IPS-20b (cell line): Measurements from ENCODE around the gene DUOXA1.
"Not testable (repeated sequence)": the region's sequence is repeated elsewhere in the genome, so short reads cannot be mapped to it uniquely, and the experiment has no call there.

Source experiments
- H3K27ac ChIP-seq: one replicate; pipeline ENCODE4 v1.5.1; 2013; ENCODE audit warnings: low read length
- H3K27me3 ChIP-seq: 2 replicates; pipeline ENCODE4 v1.6.1; 2013; ENCODE audit warnings: mild to moderate bottlenecking, low read length, inconsistent platforms; ENCODE audit not compliant: insufficient read depth
- H3K36me3 ChIP-seq: 2 replicates; pipeline ENCODE4 v1.6.1; 2013; ENCODE audit warnings: low read depth, mild to moderate bottlenecking, inconsistent platforms, low read length, moderate library complexity; ENCODE audit not compliant: insufficient read depth
- H3K4me1 ChIP-seq: 2 replicates; pipeline ENCODE4 v1.6.1; 2013; ENCODE audit warnings: mild to moderate bottlenecking, control low read depth, inconsistent platforms, low read length, moderate library complexity; ENCODE audit not compliant: insufficient read depth
- H3K4me3 ChIP-seq: 2 replicates; pipeline ENCODE4 v1.5.1; 2013; ENCODE audit warnings: mild to moderate bottlenecking, low read length, inconsistent platforms
- H3K9ac ChIP-seq: 2 replicates; pipeline ENCODE4 v1.6.1; 2013; ENCODE audit warnings: low read depth, mild to moderate bottlenecking, inconsistent platforms, low read length, moderate library complexity
- H3K9me3 ChIP-seq: 2 replicates; pipeline ENCODE4 v1.6.1; 2013; ENCODE audit warnings: mild to moderate bottlenecking, low read depth, low read length, inconsistent platforms; ENCODE audit not compliant: insufficient read depth

The DUOXA1 gene

DNA sequence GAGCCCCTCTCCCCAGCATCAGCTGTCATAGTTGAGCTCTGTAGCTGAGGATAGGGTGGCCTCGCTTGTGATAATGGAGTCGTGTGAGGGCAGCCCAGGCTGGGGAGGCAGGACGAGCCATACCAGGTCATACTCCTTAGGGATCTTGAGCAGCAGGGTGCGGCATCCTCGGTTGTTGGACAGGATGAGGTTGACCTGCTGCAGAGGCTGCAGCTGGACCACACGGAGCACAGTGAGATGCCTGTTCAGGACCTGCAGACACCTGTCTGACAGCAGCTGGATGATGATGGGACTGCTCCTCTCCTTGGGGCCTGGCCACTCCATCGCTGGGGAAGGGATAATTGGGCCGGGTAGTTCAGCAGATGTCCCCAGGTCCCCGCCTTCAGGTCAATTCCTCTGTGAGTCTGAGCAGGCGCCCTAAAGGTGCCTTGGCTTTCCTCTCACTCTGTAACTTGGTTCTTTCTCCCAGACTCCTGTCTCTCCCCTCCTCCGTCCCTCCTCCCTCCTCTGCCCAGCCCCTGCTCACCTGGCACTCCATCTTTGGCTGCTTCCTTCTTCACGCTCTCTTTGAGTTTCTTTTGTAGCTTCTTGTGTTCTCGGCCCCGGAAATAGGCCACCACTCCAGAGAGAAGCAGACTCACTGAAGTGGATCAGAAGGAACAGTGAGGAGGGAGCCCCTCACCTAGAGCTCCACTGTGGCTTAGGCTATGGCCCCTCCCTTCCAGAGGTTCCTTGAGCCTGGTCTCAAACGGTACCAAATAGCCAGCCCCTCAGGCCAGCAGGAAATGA, 23.5 kb downstream of the DUOXA1 start:
- no peak overlapping the region for H3K4me3 ChIP-seq
- no peak overlapping the region for H3K9ac ChIP-seq
- H3K4me1 ChIP-seq: peaks cover 2% of the 10 kb centered on the region; the same call in 1 of the 2 replicates
- no peaks in the 10 kb centered on the region for H3K36me3 ChIP-seq
- peaks cover 53% of the 10 kb centered on the region for H3K27me3 ChIP-seq
- H3K9me3 ChIP-seq: no peaks in the 10 kb centered on the region
- H3K27ac ChIP-seq: no peak overlapping the region

DNA sequence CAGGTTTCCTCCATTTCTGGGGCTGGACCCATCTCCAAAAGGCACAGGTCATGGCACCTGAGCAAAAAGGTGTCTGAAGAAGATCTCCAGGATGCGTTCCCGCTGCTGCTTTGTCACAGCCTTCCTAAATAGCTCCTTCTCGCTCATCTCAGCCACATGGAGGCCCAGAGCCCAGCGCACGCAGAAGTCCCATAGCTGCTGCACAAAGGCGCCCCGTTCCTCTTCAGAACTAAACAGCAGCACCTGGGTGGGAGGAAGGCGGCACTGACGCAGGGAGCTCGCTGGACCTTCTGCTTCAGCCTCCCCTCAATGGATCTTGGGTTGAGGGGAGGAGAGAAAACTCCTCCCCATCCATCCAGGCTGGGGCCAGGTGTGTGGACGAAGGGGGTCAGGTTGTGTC, 24.1 kb downstream of the DUOXA1 start:
- Histone ChIP-seq H3K4me1 (peaks cover 8% of the 10 kb centered on the region), H3K9ac (no peak overlapping the region), H3K9me3 (no peaks in the 10 kb centered on the region), H3K27ac (no peak overlapping the region), H3K4me3 (no peak overlapping the region), H3K36me3 (no peaks in the 10 kb centered on the region), H3K27me3 (peaks cover 48% of the 10 kb centered on the region)

DNA sequence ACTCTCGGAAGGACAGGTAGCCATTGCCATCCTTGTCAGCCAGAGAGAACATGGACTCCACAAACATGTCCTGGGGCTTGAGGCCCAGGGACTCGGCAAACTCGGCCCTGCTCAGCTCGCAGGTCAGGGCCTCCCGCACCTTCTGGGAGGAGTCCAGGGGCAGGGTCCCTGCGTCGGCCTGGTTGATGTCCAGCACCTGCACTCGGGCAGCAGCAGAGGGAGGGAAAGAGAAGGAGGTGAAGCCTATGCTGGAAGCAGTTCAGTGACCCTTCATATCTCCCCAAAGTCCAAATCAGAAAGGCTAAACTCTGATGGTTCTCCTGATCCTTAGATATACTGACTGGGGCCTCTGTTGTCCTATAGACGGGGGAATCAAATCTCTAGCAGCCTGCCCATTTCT, 25.5 kb downstream of the DUOXA1 start:
- not testable (repeated sequence) for H3K9me3 ChIP-seq, H3K27ac ChIP-seq, H3K4me3 ChIP-seq, H3K36me3 ChIP-seq, H3K9ac ChIP-seq
- H3K4me1 ChIP-seq: peaks cover 10% of the 10 kb centered on the region
- peaks cover 37% of the 10 kb centered on the region for H3K27me3 ChIP-seq

DNA sequence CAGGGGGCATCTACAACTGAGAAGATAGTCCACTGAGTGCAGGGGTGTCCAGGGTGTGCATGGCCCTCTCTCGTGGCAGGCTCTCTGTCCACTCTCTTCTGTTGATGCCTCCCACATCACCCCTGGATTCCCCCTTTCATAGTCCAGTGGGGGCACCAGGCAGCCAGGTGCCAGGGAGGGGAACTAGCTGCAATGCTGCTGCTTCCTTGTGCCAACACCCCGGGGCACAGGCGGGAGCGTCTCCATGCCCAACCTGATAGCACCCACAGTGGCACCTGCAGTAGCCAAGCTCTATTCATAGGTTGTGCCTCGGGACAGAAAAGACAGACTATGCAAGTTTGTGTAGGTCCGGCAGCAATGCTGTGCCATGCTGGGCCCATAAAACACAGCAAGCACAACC, 27.5 kb downstream of the DUOXA1 start:
- no peaks in the 10 kb centered on the region for H3K9me3 ChIP-seq
- H3K4me1 ChIP-seq: peaks cover 10% of the 10 kb centered on the region
- no peak overlapping the region for H3K9ac ChIP-seq
- no peak overlapping the region for H3K27ac ChIP-seq
- no peak overlapping the region for H3K4me3 ChIP-seq
- H3K27me3 ChIP-seq: peaks cover 28% of the 10 kb centered on the region; the same call in 1 of the 2 replicates
- no peaks in the 10 kb centered on the region for H3K36me3 ChIP-seq

- H3K27me3 ChIP-seq: peaks cover 23% of the 10 kb centered on the region; the same call in 1 of the 2 replicates
- no peaks in the 10 kb centered on the region for H3K9me3 ChIP-seq
- H3K9ac ChIP-seq: no peak overlapping the region
- H3K27ac ChIP-seq: no peak overlapping the region
- no peak overlapping the region for H3K4me3 ChIP-seq
- H3K4me1 ChIP-seq: peaks cover 10% of the 10 kb centered on the region
- no peaks in the 10 kb centered on the region for H3K36me3 ChIP-seq
Measured at GRCh38 chr15:45101749-45102148, 27.9 kb downstream of the DUOXA1 start.

DNA sequence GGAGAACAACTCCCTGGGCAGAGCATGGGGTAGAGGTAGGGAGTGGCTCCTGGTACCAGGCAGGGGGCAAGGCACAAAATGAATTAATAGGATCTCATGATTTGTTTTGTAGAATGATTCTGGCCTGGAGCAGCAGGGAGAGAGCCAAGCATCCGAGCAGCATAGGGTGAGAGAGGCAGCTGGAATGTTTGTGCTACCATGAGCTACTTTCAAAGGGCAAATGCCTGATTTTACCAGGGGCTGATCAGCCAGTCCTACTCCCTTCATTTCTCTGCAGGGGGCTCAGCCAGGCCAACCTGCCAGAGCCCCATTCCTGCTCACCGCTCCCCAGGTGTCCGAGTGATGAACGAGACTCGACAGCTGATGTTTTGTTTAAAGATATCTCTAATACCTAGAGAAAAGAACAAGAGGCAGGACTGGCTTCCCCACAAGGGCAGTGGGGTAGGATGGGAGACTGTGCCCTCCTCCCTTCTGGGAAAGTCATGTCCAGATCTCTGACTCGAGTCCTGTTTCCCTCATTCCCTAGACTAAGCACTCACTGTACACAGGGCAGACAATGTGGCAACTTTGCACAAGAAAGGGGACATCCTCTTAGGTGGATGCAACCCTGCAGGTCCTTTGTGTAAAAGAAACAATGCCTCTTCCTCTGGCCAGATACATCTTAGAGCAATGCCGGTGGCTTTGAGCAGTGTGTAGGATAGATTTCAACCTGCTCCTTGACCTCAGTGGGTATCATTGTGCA, 28.6 kb downstream of the DUOXA1 start:
- no peaks in the 10 kb centered on the region for H3K9me3 ChIP-seq
- peaks cover 17% of the 10 kb centered on the region; the same call in 1 of the 2 replicates for H3K27me3 ChIP-seq
- no peak overlapping the region for H3K27ac ChIP-seq
- no peaks in the 10 kb centered on the region for H3K36me3 ChIP-seq
- H3K4me1 ChIP-seq: peaks cover 10% of the 10 kb centered on the region
- H3K4me3 ChIP-seq: no peak overlapping the region; the same call in 1 of the 2 replicates
- H3K9ac ChIP-seq: no peak overlapping the region

DNA sequence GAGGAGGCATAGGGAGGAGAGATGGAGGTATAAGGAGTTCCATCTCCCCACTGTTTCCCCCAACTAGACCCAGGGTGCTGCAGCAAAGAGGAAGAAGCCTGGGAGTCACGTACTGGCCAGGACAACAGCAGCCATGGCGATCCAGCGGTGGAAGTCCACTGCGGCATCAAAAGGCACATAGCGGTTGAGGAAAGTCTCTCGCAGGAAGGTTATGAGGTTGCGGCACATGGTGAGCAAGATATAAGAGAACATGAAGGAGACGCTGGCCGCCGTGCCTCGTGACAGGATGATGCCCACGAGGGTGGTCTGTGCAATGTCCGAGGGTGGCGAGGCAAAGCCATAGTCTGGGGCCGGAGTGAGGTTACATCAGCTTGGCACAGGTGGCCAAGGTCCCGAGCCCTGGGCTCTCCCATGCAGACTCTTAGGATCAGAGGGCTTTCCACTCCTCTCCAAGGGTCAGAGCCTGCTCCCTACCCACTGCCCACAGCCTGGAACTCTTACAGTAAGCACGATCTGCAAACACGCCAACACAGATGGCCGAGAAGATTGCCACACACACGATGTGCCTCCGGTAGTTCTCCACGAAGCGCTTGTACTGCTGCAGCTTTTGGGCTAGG, 30.0 kb downstream of the DUOXA1 start:
- Histone ChIP-seq H3K27me3 (peaks cover 9% of the 10 kb centered on the region; the same call in 1 of the 2 replicates), H3K36me3 (no peaks in the 10 kb centered on the region), H3K4me1 (peaks cover 10% of the 10 kb centered on the region), H3K9me3 (no peaks in the 10 kb centered on the region), H3K9ac (no peak overlapping the region), H3K27ac (no peak overlapping the region), H3K4me3 (no peak overlapping the region)

DNA sequence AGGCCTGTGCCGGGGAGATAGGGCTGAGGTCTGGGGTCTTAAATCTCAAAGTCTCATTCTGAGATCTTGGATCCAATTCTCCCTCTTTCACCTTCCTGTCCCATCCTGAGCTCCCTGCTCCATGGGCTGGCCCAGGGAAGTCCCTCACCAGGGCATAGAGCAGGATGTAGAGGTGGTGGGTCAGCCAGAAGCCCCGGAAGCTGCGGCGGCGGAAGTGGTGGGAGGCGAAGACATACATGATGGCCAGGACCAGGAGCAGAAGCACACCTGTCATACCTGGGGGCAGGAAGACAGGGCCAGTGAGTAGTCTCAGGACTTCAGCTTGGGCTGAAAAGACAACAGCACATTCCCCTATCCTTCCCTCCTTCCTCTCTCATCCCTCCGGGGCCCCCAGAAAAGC, 32.2 kb downstream of the DUOXA1 start:
- H3K9ac ChIP-seq: no peak overlapping the region
- peaks cover 13% of the 10 kb centered on the region; the same call in 1 of the 2 replicates for H3K27me3 ChIP-seq
- no peak overlapping the region for H3K27ac ChIP-seq
- no peaks in the 10 kb centered on the region for H3K9me3 ChIP-seq
- no peaks in the 10 kb centered on the region for H3K36me3 ChIP-seq
- H3K4me1 ChIP-seq: peaks cover 10% of the 10 kb centered on the region
- H3K4me3 ChIP-seq: no peak overlapping the region

DNA sequence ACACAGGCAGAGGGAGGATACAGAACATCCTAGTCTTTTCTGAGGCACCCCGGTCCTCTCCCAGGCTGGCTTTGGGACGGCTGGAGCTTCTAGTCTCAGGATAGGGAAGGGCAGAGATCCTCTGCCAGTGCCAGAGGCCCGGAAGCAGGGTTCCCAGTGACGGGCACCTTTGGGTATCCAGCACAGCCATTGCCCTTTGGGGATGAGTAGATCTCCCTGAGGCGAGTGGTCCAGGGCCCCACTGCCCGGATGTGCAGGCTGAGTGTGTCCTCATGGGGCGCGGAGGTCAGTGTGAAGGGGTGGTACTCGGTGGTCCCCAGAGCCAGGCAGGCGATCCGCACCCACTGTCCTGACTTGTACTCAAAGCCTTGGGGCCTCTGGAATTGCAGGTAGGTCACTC, 34.0 kb downstream of the DUOXA1 start:
- Histone ChIP-seq H3K27me3 (peaks cover 21% of the 10 kb centered on the region; the same call in 1 of the 2 replicates), H3K4me3 (no peak overlapping the region), H3K9ac (no peak overlapping the region), H3K27ac (no peak overlapping the region), H3K36me3 (no peaks in the 10 kb centered on the region), H3K4me1 (peaks cover 3% of the 10 kb centered on the region), H3K9me3 (no peaks in the 10 kb centered on the region)

DNA sequence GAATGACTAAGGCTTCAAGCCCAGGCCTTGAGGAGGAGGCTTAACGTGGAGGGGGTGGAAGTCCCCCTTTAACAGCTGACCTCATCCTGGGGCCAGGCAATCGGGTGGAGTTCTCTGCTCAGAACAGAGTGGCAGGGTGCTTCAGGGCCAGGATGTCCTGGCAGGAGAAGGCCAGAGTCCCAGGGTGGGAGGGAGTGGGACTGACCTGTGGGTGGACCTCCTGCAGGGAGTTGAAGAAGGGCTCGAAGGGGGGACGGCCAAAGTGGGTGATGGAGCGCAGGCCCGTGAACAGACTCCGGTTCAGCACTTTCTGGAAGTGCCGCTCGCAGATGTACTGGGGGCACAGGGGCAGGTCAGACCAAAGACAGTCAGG, 35.3 kb downstream of the DUOXA1 start:
- H3K9me3 ChIP-seq: no peaks in the 10 kb centered on the region
- peaks cover 17% of the 10 kb centered on the region; the same call in 1 of the 2 replicates for H3K27me3 ChIP-seq
- H3K9ac ChIP-seq: no peak overlapping the region
- no peak overlapping the region for H3K4me3 ChIP-seq
- no peaks in the 10 kb centered on the region for H3K4me1 ChIP-seq
- no peak overlapping the region for H3K27ac ChIP-seq
- no peaks in the 10 kb centered on the region for H3K36me3 ChIP-seq

GRCh38 chr15:45093622-45094357, 35.9 kb downstream of the DUOXA1 start:
- H3K9me3 ChIP-seq: no peaks in the 10 kb centered on the region
- H3K4me3 ChIP-seq: no peak overlapping the region
- no peak overlapping the region for H3K27ac ChIP-seq
- no peak overlapping the region for H3K9ac ChIP-seq
- peaks cover 17% of the 10 kb centered on the region; the same call in 1 of the 2 replicates for H3K27me3 ChIP-seq
- H3K36me3 ChIP-seq: no peaks in the 10 kb centered on the region
- no peaks in the 10 kb centered on the region for H3K4me1 ChIP-seq
